HG02973 (cell line): ENCODE data around the gene PIM3.
"Not testable (repeated sequence)": the region's sequence is repeated elsewhere in the genome, so short reads cannot be mapped to it uniquely, and the experiment has no call there.

Source experiments
- ATAC-seq: cut with Tn5 transposase; IDR thresholded peaks from one replicate; pipeline ENCODE4 v1.9.1; 2021; ENCODE audit warnings: moderate library complexity; ENCODE audit not compliant: unreplicated experiment

The PIM3 gene

GRCh38 chr22:49981799-49982198 lies 21.2 kb downstream of the PIM3 start:
- not testable (repeated sequence) for ATAC-seq

GRCh38 chr22:49983148-49984042 lies 22.8 kb downstream of the PIM3 start:
- no peak for ATAC-seq

GRCh38 chr22:49986325-49986724 lies 25.8 kb downstream of the PIM3 start:
- ATAC-seq: no peak

GRCh38 chr22:49989826-49990225 lies 29.3 kb downstream of the PIM3 start:
- ATAC-seq: not testable (repeated sequence)

GRCh38 chr22:49991167-49991566 lies 30.6 kb downstream of the PIM3 start:
- ATAC-seq: no peak

GRCh38 chr22:49991907-49992533 lies 31.4 kb downstream of the PIM3 start:
- no peak for ATAC-seq

GRCh38 chr22:49992921-49993648 lies 32.5 kb downstream of the PIM3 start:
- ATAC-seq: no peak

- no peak for ATAC-seq
Observed at GRCh38 chr22:49993649-49994360, 33.2 kb downstream of the PIM3 start.

- no peak for ATAC-seq
Observed at GRCh38 chr22:49994361-49995040, 33.9 kb downstream of the PIM3 start.

GRCh38 chr22:49995041-49995360 lies 34.4 kb downstream of the PIM3 start:
- no peak for ATAC-seq

- no peak for ATAC-seq
Observed at GRCh38 chr22:49995361-49996118, 35.0 kb downstream of the PIM3 start.

- no peak for ATAC-seq
Observed at GRCh38 chr22:49996119-49996517, 35.5 kb downstream of the PIM3 start.

GRCh38 chr22:49996518-49997250 lies 36.1 kb downstream of the PIM3 start:
- ATAC-seq: no peak

GRCh38 chr22:49997251-49997599 lies 36.7 kb downstream of the PIM3 start:
- no peak for ATAC-seq

GRCh38 chr22:49997932-49998717 lies 37.6 kb downstream of the PIM3 start:
- ATAC-seq: no peak

GRCh38 chr22:49998718-49999062 lies 38.1 kb downstream of the PIM3 start:
- ATAC-seq: no peak

- no peak for ATAC-seq
Observed at GRCh38 chr22:49999063-49999945, 38.7 kb downstream of the PIM3 start.
